NCI-H774 (cell line): ENCODE data around the gene STAP2.

Source experiments
- DNase-seq: peaks from one replicate; lab custom pipeline; 2025; lab: John Stamatoyannopoulos, UW

STAP2 gene, protein sequence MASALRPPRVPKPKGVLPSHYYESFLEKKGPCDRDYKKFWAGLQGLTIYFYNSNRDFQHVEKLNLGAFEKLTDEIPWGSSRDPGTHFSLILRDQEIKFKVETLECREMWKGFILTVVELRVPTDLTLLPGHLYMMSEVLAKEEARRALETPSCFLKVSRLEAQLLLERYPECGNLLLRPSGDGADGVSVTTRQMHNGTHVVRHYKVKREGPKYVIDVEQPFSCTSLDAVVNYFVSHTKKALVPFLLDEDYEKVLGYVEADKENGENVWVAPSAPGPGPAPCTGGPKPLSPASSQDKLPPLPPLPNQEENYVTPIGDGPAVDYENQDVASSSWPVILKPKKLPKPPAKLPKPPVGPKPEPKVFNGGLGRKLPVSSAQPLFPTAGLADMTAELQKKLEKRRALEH

DNA sequence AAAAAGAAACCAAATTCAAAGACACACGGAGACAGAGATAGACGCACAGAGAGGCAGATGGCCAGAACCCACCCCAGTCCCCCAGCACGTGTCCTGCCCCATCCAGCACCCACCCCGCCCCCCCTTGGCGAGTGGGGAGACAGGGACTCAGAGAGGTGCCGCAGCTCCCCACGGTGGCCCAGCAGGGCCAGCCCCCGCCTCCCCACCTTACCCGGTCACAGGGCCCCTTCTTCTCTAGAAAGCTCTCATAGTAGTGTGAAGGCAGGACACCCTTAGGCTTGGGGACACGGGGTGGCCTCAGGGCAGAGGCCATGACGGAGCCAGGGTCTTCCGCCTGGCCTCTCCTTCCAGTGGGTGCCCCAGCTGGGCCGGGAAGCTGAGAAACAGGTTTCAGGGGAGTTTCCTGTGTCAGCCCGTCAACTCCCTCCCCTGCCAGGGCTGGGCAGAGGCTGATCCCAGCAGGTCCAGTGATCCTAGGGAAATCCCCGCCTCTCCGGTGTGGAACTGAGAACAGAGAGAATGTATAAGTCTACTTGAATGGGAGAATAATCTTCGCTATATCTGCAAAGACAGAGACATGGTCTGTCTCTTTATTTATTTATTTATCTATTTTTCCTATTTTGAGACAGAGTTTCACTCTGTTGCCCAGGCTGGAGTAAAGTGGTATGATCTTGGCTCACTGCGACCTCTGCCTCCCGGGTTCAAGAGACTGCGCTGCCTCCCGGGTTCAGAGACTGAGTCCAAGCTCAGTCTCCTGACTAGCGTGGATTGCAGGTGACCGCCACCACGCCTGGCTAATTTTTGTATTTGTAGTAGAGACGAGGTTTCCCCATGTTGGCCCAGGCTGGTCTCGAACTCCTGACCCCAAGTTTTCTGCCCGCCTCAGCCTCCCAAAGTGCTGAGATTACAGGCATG, at the start of gene STAP2:
Gene STAP2 (minus strand): TSS at position 387 of the 915 bp plus-strand sequence. CDS start 74 bp downstream, at position 313.
- no peak for DNase-seq

DNA sequence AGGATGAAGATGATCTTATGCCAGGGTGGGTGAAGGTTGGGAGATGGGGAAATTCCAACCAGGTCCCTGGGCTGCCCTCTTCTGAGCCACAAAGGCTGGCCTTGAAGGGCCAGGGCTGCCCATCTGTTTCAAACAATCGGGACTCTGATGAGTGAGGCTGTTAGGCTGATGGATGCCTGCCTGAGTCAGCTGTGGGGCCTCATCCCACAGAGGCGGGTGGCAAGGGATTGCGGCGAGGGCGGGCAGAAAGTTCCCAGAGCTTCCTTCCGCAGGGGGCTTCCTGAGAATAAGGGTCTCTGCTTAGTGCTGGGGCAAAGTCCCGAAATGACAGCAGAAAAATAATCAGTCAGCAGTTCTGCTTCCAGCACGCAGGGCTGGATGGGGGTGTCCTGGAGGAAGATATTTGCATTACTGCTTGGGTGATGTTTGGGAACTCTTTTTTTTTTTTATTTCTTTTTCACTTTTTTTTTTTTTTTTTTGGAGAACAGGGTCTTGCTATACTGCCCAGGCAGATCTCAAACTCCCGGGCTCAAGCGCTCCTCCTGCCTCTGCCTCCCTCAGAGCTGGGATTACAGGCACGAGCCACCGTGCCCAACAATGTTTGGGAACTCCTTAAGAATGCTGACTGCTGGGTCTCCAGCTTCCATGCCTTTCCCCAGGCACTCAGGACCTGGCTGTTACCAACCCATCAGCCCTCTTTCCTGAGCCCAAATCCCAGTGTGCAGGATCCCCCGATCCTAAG, 47.6 kb upstream of the STAP2 start:
- no peak for DNase-seq

DNA sequence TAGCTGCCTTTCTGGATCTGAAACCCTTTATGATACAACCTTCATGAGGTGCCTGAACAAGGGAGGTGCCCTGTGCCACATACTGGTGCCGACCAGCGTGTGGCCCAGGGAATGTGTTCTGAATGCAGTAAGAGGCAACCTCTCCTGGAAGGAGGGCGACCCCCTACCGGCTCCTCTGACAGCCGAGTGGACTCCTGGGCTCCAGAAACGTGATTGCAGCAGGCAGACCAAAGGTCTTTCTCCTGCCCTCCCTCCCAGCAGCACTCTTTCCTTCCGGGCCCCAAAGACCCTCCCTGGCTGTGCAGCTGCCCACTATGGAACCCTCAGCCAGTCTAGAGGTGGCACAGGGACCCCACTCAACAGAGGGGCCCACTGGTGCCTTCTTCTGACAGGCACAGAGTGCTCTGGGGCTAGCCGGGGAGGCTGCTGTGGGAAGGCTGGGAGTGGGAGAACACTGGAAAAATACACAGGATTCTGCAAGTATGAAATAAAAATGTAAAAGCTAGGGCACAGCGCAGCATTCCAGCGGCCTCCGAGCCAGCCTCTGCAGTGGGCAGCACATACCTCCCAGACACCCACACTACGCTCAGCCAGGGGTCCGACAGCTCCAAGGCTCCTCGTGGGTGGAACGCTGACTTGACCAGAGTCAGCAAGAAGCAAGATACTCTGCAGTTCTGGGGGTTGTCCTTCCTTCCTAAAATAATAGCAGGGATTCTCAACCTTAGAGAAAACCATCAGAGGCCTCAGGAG, 46.8 kb upstream of the STAP2 start:
- no peak for DNase-seq

DNA sequence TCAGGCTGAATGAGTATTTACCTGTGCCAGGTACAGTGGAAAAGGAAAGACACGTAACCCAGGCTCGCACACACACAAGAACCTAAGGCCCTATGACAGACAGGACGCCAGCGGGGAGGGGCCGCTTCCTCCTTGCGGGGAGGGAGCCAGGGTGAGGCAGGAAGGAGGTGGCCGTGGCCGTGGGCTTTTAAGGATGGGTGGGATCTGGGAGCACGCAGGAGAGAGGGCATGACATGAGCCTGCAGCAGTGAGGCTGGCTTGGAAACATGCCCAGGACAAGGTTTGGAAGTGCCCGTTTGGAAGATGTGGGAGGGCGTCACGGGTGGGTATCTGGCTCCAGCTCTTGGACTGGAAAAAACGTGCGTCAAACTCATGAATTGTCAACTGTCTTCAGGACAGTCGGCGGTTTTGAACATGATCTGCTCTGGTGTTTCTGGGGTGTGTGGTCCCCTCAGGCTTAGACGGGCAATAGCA, 41.7 kb upstream of the STAP2 start:
- DNase-seq = no peak

DNA sequence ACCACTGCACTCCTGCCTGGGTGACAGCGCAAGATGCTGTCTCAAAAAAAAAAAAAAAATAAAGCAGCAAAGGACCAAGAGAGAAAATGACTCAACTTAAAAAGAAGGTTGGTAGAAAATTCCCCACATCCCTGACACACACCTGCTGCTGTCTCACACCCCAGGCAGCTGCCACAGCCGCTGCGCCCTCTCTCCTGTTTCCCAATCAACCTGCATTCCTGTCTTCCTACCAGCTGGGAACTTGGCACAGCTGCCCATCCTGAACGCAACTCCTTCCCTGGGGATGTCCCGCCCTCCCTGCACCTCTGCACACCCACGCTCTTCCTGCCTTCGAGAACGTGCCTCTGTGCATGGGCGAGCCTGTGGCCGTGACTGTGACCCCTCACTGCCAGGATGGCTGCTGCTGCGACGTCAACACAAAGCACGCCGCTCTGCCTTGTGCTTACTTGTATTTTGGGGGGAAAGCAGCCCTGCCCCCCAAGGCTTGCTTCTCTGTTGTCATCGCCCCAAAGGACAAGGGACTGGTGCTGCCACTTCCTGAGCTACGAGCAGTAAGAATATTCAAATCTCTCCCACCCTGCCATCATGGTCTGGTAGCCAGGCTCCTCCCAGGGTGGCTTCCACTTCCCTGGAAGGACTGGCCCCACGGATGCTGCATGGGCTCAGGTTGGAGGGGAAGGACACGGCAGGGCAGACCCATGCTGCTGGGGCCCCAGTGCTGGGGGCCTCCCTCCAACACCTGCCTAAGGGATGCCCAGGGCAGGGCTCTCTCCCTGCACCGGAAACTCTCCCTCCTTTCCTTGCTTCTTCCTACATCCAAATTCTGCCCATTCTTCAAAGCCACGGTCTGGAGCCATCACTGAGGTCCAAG, 41.0 kb upstream of the STAP2 start:
- DNase-seq = no peak

DNA sequence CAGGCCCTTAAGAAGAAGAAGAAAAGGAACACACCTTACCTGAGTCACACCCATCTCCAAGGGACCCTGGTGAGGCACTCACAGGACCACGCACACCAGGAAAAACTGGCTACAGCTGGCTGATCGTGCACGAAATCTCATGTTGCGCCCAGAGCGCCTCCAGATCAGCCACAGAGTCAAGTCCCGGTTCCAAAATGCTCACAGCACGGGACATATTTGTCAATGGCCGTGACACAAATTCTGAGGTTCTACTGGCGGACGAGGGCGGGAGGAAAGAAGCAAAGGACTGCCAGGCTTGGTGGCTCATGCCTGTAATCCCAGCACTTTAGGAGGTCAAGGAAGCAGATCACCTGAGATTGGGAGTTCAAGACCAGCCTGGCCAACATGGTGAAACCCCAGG, 40.3 kb upstream of the STAP2 start:
- DNase-seq = no peak

DNA sequence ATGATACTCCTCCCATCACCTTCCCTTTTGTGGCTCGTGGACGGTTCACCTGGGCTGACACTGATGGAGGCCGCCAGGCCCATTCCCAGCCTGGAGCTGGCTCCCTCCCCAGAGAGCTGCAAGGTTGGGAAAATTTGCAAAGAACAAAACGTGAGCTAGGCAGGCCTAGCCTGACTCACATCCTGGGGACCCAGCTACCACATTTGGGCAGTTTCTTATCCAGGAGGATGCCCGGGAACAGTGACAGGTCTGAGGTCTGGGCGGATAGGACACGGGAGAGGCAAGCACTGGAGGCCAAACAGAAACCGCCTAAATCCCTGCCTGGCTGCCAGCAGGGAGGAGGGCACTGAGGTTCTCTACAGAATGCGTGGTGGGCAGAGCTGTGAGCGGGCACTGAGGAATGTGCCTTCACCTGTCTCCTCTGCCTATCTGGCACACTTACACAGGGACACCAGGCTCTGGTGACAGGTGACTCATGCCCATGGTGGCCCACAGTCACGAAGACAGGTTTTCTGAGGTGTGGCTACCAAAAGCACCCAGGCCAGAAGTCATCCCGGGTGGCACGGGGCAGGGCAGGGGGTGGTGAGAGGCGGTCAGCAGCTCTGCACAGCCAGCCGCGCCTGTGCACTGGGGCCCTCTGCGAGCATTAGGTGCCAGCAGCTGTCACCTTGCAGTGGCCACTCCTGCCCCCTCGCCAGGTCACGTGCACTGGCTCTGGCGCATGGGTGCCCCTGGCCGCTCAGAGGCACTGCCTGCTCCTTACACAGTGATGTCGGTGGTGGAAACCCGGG, 38.6 kb upstream of the STAP2 start:
- DNase-seq = no peak

DNA sequence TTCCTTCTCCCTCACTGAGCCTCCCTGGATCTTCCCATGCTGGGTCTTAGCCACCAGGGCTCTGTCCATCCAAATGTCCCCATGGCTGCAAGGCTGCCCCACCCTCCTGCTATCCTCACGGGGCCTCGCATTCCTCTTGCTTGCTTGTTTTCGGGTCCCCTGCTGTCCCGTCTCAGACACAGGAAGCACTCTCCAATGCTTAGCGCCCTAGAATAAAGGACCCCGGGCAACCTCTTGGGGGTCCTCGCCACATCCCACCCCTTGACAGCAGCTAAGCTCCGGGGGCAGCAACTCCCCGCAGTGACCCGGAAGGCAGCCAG, 38.0 kb upstream of the STAP2 start:
- no peak for DNase-seq

DNA sequence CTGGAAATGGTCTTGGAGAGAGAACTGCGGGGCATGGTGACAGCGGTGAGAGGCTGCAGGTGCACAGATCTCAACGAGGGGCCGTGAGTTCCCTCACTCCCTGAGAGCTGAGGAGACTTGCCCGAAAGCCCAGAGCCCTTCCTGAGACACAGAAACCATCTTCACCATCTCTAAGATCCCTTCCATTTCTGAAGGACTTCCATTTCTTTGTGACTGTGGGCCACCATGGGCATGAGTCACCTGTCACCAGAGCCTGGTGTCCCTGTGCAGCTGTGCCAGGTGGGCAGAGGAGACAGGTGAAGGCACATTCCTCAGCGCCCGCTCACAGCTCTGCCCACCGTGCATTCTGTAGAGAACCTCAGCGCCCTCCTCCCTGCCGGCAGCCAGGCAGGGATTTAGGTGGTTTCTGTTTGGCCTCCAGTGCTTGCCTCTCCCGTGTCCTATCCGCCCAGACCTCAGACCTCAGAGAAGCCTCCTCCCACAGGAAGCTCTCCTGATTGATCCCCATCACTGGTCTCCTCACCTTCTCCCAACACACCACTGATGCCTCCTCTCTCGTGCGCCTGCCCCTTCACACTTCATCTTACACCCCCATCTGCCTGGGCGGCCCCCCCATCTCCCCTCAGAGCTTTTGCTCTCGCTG, 37.5 kb upstream of the STAP2 start:
- DNase-seq = no peak

DNA sequence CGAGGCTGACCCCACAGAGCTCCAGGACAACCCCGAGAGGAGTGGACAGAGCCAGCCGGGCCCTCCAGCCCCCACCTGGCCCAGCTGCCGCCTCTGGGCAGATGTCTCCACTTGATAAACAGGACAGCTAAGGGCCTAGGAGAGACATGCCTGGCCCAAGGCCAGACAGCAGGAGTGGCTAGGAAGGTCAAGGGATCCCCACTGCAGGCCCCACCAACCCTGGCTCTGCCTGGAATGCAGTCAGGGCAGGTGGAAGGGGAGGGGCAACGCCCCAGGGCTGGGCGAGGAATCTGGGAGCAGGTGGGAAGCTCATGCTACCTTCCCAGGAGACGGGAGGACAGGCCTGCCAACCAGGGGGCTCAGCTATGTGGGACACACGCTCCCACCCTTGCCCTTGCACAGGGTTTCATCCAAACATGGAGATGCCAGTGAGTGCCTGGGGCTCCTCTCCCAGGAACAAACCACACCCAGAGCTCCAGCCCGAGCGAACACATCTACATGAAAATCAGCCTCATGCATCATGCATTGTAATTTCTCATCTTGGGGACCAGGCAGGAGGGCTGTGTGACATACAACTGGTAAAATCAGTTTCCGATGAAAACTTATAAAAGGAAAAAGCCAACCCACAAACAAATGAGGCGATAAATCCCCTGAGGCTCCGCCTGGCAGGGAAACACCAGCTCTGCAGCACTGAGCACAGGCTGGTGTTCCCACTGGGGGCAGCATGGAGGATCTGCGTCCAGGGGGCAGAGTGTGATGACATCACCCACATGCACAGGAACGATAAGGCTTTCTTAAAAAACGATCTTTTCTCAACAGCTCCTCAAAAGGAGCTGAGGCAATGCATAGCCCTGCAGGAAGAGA, 36.8 kb upstream of the STAP2 start:
- no peak for DNase-seq

DNA sequence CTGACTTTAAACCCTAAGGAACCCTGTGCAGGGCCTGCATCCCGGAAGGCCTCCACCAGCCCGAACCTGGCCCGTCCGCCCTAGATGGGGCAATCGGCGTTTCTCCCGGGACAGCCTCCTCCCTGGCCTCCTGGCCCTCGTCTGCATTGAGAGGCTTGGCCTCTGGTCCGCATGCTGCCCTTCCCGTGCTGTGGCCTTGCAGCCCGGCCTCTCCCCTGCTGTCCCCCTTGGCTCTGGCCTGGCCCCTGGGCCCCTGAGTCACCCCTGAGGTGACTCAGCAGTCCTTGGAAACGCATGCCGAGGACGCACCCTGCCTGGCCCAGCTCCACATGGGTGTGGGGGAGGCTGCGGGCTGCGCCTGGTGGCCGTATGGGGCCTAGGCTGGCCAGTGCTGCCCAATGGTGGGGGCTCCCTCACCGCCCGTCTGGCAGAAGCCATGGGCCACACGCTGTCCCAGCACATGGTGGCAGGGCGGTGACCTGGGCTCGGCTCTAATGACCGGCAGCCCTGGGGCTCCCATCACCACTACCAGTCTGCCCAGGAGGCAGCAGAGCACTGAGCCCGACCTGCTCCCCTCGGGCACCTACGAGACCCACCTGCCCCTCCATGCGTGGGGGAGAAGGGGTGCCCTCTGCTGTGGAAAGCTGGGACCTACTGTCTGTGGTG, 36.0 kb upstream of the STAP2 start:
- no peak for DNase-seq

DNA sequence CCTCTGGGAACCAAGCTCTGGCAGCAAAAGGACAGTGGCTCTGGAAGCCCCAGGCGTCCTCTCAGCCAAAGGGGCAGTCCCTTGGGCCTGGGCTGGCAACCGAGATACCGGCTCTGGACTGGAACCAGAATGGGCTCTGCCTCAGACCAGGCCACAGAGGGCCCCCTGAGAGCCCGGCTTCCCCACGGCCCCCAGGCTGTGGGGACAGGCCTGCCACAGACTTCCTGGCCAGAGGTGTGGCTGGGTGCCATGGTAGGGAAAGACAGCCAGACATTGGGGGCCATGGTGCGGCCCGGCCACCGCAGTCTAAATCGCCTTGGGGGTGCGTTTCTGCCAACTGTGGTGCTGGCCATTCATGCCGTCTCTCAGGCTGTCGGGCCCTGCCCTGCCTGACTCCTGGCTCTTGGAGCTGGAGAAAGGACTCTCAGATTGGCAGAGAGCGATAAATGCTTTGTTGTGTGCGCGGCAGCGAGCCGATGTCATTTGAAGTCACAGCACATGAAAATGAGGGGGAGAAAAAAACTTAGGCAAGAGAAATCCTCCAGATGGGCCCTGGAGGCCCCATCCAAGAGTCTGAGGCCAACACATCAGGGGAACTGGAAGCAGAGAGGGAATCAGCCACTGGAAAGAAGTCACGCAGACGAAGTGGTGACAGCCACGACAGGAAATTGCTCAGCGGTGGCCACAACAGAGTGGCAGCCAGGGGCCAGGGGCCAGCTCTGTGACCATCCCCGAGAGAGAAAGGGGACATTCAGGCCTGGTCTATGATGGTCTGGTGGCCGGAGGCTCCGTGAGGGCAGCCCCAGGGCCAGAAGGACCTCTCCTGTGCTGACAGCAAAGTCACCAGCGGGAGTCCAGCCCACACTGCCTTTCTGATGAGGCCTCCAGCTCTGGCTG, 35.2 kb upstream of the STAP2 start:
- DNase-seq = no peak

DNA sequence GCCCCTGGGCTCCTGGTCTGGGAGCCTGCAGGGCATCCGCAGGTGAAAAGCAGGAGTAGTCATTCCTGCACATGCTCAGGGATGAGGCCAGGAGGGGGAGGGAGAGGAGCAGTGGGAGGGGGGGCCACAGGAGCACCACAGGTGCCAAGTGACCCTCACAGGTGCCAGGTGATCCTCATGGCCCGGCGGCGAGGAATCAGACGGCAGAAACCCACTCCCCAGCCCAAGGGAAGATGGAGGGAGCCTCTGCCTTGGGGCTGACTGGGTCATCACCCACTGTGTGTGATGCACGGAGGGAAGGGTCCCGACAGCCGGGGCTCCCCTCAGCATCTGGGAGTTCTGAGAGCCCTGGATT, 34.4 kb upstream of the STAP2 start:
- no peak for DNase-seq

DNA sequence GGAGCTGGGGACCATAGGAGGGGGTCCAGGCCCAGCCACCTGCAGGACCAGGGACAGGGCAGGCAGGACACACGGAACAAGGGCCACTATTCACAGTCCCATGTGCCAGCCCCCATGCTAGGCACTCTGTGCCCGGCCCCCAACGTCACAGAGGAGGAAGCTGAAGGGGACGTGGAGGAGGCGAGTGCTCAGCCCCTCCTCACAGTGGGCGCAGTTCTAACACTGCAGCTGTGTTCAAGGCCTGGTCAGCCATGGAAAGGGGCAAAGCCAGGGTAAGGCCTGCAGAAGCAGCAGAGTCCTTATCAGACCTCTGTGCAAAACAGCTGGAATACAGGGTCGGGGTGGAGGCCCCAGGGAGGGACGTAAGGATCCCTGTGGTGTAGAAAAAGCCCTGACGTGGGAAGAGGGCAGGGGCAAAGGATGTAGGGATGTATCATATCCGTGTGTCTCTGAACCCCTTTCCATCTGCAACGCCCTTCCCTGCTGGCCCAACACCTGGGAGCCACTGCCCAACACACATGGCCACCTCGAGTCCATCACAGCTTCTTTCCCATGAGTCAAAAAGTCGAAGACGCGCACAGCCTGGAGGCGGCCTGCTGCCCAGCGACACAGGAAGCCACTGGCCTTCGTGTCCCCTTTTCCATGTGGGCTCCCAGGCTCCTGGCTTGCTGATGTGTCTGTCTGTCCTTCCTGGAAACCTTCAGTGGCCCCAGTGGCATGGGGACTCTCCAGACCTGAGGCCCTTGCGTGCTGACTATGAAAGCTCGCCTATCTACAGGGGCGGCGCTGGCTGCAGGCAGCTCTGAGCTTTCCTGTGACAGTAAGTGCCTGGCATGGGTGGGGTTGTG, 33.8 kb upstream of the STAP2 start:
- DNase-seq = no peak

DNA sequence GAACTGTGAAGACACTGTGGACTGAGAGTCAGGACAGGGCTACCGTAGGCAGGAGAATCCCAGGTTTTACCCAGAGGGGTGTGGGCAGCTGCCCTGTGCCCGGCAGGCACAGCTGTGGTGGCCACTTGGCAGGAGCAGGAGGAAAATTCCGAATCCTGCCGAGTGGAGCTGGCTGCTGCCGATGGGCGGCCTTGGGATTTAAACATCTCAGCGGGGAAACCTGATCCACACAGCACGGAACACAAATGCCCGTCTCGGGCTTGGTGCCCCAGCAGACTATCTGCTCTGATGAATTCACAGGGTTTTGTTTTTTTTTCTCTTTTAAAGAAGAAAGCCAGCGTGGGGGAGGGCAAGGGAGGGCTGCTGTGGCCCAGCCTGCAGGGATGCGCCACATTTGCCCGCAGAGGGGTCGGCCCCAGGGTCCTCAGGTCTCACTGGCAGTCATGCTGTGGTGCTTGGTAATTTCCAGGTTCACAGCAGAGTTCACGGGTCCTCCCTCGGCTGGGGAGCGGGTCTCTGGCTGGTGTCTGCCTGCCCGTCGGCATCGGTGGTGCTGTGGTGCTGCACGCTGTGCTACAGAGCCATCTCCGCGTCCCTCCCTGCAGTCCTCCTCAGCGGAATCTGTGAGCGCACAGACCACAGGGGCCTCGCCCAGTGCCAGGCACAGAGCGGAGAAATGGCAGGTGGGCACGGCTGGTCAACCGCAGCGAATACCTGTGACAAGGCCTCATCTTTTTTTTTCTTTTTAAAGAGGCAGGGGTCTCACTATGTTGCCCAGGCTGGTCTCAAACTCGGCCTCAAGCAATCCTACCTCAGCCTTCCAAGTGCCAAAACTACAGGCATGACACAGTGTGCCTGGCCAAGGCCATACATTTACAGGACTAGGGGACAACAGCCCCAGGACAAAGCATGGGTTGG, 32.9 kb upstream of the STAP2 start:
- DNase-seq = no peak
